Activated T-cell treated with anti-CD3 and anti-CD28 coated beads, Interleukin-2, amount 50 U/mL, for 4 hours (primary cell): ENCODE data around the gene AKT3. TPM values are rescaled to one million over a fixed set of nuclear protein-coding genes. Genes with fewer than 3 reads are reported as not detected.
"Not testable (repeated sequence)": the region's sequence is repeated elsewhere in the genome, so short reads cannot be mapped to it uniquely, and the experiment has no call there.

Source experiments
- ATAC-seq, 2 donors: fragments of 200-7000 bp; cut with Tn5 transposase; one replicate each; pipeline ENCODE4 v1.10.0; 2021
- DNase-seq: peaks from one replicate; pipeline ENCODE4 v3.0.0-alpha.2; 2020
- H3K27me3 Mint-ChIP-seq: one replicate; pipeline ENCODE4 v1.8.0; 2021; ENCODE audit warnings: low read depth, mixed read lengths
- H3K36me3 Mint-ChIP-seq: one replicate; pipeline ENCODE4 v1.8.0; 2022; ENCODE audit warnings: mixed read lengths; ENCODE audit not compliant: insufficient read depth
- H3K4me1 Mint-ChIP-seq: one replicate; pipeline ENCODE4 v1.8.0; 2021; ENCODE audit warnings: low read depth, mixed read lengths
- H3K4me3 Mint-ChIP-seq: one replicate; pipeline ENCODE4 v1.8.0; 2021; ENCODE audit warnings: mild to moderate bottlenecking, moderate library complexity, mixed read lengths
- H3K9me3 Mint-ChIP-seq: one replicate; pipeline ENCODE4 v1.8.0; 2021; ENCODE audit warnings: mixed read lengths
- total RNA-seq, 3 donors: library from RNA; stranded (reverse); gene quantifications; one replicate each; pipeline ENCODE4 v1.2.1, GENCODE V29; 2021

The AKT3 gene
- total RNA-seq, 3 donors from 2014 or later: 17.9 to 19.1 (median 18.3) TPM

GRCh38 chr1:243710467-243710866 lies 139.6 kb downstream of the AKT3 start:
- ATAC-seq (peak in 1 of 2 donors; percentile 7), DNase-seq (no peak)
- Mint-ChIP-seq H3K4me3 (no peak overlapping the region), H3K4me1 (peaks cover 35% of the 10 kb centered on the region), H3K9me3 (no peaks in the 10 kb centered on the region), H3K27me3 (no peaks in the 10 kb centered on the region), H3K36me3 (no peaks in the 10 kb centered on the region)

DNA sequence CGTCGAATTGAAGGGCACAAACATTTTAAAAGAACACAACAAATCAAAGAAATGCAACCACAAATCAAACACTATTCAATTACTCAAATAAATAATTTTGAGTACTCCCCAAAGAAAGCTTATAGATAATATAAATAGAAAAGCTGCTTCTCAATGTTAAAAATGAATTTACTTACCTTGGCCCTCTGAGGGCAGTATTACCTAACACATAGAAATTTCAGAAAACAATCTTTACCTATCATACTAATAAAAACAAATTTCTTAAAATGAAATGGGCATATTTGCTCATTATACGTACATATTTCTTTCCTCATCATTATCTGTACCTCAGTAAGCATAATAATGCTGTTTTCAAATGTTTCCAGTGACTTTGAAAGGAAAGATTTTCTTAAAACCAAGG lies 141.8 kb downstream of the AKT3 start:
- Mint-ChIP-seq H3K4me3 (no peak overlapping the region), H3K36me3 (no peaks in the 10 kb centered on the region), H3K27me3 (no peaks in the 10 kb centered on the region), H3K9me3 (no peaks in the 10 kb centered on the region), H3K4me1 (peaks cover 25% of the 10 kb centered on the region)
- ATAC-seq: no peak
- DNase-seq: no peak

- H3K36me3 Mint-ChIP-seq: no peaks in the 10 kb centered on the region
- peaks cover 11% of the 10 kb centered on the region for H3K4me1 Mint-ChIP-seq
- H3K27me3 Mint-ChIP-seq: no peaks in the 10 kb centered on the region
- no peak for ATAC-seq
- no peak overlapping the region for H3K4me3 Mint-ChIP-seq
- H3K9me3 Mint-ChIP-seq: no peaks in the 10 kb centered on the region
- no peak for DNase-seq
Observed at GRCh38 chr1:243706563-243706962, 143.5 kb downstream of the AKT3 start.

DNA sequence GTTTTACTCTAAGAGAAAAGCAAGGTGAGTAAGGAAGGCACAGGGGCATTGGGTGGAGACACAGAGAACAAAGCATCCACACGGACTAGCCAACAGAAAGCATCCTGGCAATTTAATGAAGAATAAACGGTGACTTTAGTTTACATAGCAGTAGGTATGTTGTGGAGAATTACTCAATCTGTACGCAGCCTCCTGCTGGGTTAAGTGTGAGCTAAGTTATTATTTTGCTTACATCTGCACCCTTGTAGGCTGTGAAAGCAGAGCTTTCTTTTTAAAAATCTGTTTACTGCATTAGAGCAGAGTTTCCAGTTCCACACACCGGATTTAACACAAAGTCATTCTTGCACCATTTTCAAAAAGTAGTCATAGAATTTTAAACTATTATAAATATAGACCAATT lies 144.5 kb downstream of the AKT3 start:
- ATAC-seq (no peak), DNase-seq (no peak)
- H3K4me3 Mint-ChIP-seq: no peak overlapping the region
- H3K36me3 Mint-ChIP-seq: no peaks in the 10 kb centered on the region
- peaks cover 4% of the 10 kb centered on the region for H3K4me1 Mint-ChIP-seq
- no peaks in the 10 kb centered on the region for H3K9me3 Mint-ChIP-seq
- no peaks in the 10 kb centered on the region for H3K27me3 Mint-ChIP-seq

GRCh38 chr1:243701872-243702271 lies 148.2 kb downstream of the AKT3 start:
- no peak overlapping the region for H3K4me3 Mint-ChIP-seq
- H3K27me3 Mint-ChIP-seq: no peaks in the 10 kb centered on the region
- H3K9me3 Mint-ChIP-seq: no peaks in the 10 kb centered on the region
- peaks cover 4% of the 10 kb centered on the region for H3K36me3 Mint-ChIP-seq
- DNase-seq: no peak
- peaks cover 4% of the 10 kb centered on the region for H3K4me1 Mint-ChIP-seq
- no peak for ATAC-seq

GRCh38 chr1:243693800-243694199 lies 156.2 kb downstream of the AKT3 start:
- H3K4me1 Mint-ChIP-seq: peaks cover 3% of the 10 kb centered on the region
- H3K36me3 Mint-ChIP-seq: peaks cover 25% of the 10 kb centered on the region
- no peaks in the 10 kb centered on the region for H3K9me3 Mint-ChIP-seq
- ATAC-seq: no peak
- H3K27me3 Mint-ChIP-seq: no peaks in the 10 kb centered on the region
- DNase-seq: no peak
- H3K4me3 Mint-ChIP-seq: no peak overlapping the region

DNA sequence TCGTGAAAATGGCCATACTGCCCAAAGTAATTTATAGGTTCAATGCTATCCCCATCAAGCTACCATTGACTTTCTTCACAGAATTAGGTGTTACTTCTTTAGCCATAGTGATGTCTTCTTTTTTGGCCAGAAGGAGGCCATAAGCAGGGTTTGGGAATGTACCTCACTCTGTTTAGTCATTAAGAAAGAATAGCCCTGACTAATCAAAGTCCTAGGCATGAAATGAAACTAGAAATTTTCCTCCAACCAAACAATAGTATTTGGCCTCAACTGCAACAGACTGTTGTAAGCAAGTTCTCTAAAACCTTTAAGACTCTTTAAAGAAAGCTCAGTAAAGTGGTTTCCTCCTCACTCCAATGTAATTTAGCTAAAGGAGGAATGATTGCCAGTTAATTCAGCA lies 163.9 kb downstream of the AKT3 start:
- no peaks in the 10 kb centered on the region for H3K9me3 Mint-ChIP-seq
- no peak for ATAC-seq
- H3K4me1 Mint-ChIP-seq: no peaks in the 10 kb centered on the region
- no peak for DNase-seq
- no peak overlapping the region for H3K4me3 Mint-ChIP-seq
- H3K27me3 Mint-ChIP-seq: no peaks in the 10 kb centered on the region
- H3K36me3 Mint-ChIP-seq: peaks cover 36% of the 10 kb centered on the region

- peaks cover 35% of the 10 kb centered on the region for H3K36me3 Mint-ChIP-seq
- no peak overlapping the region for H3K4me3 Mint-ChIP-seq
- H3K9me3 Mint-ChIP-seq: no peaks in the 10 kb centered on the region
- H3K4me1 Mint-ChIP-seq: peaks cover 6% of the 10 kb centered on the region
- no peaks in the 10 kb centered on the region for H3K27me3 Mint-ChIP-seq
- DNase-seq: no peak
- no peak for ATAC-seq
Observed at GRCh38 chr1:243680860-243681259, 169.2 kb downstream of the AKT3 start.

GRCh38 chr1:243672539-243673074 lies 177.4 kb downstream of the AKT3 start:
- no peak overlapping the region for H3K4me3 Mint-ChIP-seq
- no peaks in the 10 kb centered on the region for H3K9me3 Mint-ChIP-seq
- no peaks in the 10 kb centered on the region for H3K27me3 Mint-ChIP-seq
- H3K36me3 Mint-ChIP-seq: peaks cover 38% of the 10 kb centered on the region
- ATAC-seq: no peak
- peaks cover 19% of the 10 kb centered on the region for H3K4me1 Mint-ChIP-seq
- no peak for DNase-seq

GRCh38 chr1:243667591-243667990 lies 182.5 kb downstream of the AKT3 start:
- Mint-ChIP-seq H3K36me3 (peaks cover 33% of the 10 kb centered on the region), H3K27me3 (no peaks in the 10 kb centered on the region), H3K4me3 (no peak overlapping the region), H3K9me3 (peaks cover 4% of the 10 kb centered on the region), H3K4me1 (peaks cover 3% of the 10 kb centered on the region)
- ATAC-seq: no peak
- no peak for DNase-seq

DNA sequence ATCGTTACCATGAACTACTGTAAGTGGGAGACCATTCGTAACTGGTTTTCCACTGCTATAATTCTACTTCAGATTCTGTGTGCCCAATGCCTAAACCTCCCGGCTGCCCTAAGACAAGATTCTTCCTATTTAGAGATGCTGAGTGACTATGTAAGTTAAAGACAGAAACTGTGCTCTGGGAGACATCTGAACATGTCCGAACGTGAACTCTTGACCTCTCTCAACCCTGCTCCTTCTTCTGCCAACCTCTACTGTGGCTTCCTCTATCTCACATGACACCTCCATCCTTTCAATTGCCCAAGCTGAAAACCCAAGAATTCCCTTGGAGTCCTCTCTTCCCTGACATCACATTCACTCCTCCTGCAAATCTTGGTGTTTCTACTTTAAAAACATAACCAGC lies 182.9 kb downstream of the AKT3 start:
- no peak for ATAC-seq
- DNase-seq: no peak
- no peaks in the 10 kb centered on the region for H3K27me3 Mint-ChIP-seq
- H3K4me3 Mint-ChIP-seq: no peak overlapping the region
- peaks cover 33% of the 10 kb centered on the region for H3K36me3 Mint-ChIP-seq
- peaks cover 3% of the 10 kb centered on the region for H3K4me1 Mint-ChIP-seq
- peaks cover 4% of the 10 kb centered on the region for H3K9me3 Mint-ChIP-seq

DNA sequence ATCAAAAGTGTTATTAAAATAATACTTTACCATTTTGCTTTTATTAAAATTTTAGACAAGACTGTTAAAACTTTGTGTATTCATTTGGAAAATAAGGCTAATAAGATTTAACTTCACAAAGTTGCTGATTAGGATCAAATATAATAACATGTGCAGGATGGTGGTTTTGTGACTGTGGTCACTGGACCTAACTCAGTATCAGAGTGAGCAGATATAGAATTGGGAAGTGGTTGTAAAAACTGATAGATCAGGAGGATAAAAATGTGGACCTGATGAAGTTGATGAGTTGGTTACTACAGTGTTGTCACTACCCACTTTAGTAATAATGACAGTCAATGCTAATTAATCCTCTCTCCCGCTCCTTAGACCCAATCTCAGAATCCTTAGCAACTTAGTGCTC lies 186.4 kb downstream of the AKT3 start:
- no peak for ATAC-seq
- Mint-ChIP-seq H3K9me3 (peaks cover 7% of the 10 kb centered on the region), H3K4me1 (peaks cover 3% of the 10 kb centered on the region), H3K27me3 (no peaks in the 10 kb centered on the region), H3K36me3 (peaks cover 44% of the 10 kb centered on the region), H3K4me3 (no peak overlapping the region)
- DNase-seq: no peak

DNA sequence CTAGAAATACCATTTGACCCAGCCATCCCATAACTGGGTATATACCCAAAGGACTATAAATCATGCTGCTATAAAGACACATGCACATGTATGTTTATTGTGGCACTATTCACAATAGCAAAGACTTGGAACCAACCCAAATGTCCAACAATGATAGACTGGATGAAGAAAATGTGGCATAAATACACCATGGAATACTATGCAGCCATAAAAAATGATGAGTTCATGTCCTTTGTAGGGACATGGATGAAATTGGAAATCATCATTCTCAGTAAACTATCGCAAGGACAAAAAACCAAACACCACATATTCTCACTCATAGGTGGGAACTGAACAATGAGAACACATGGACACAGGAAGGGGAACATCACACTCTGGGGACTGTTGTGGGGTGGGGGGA lies 187.9 kb downstream of the AKT3 start:
- not testable (repeated sequence) for H3K4me3 Mint-ChIP-seq, H3K4me1 Mint-ChIP-seq, DNase-seq, H3K27me3 Mint-ChIP-seq, ATAC-seq, H3K9me3 Mint-ChIP-seq
- H3K36me3 Mint-ChIP-seq: peaks cover 46% of the 10 kb centered on the region

DNA sequence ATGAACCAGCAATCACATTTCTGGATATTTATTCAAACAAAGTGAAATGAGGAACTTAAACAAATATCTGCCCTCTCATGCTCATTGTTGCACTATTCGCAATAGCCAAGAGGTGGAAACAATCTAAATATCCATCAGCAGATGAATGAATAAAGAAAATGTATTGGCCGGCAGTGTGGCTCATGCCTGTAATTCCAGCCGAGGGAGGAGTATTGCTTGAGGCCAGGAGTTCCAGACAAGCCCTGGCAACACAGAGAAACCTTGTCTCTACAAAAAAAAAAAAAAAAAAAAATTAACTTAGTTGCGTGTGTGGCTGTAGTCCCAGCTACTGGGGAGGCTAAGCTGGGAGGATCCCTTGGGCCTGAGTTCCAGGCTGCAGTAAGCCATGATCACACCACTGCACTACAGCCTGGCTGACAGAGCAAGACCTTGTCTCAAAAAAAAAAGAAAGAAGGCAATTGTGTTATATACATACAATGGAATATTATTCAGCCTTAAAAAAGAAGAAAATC lies 191.4 kb downstream of the AKT3 start:
- peaks cover 2% of the 10 kb centered on the region for H3K4me1 Mint-ChIP-seq
- no peaks in the 10 kb centered on the region for H3K27me3 Mint-ChIP-seq
- peaks cover 3% of the 10 kb centered on the region for H3K9me3 Mint-ChIP-seq
- ATAC-seq: no peak
- H3K4me3 Mint-ChIP-seq: no peak overlapping the region
- peaks cover 45% of the 10 kb centered on the region for H3K36me3 Mint-ChIP-seq
- DNase-seq: no peak

- ATAC-seq (no peak), DNase-seq (no peak)
- Mint-ChIP-seq H3K9me3 (peaks cover 3% of the 10 kb centered on the region), H3K27me3 (no peaks in the 10 kb centered on the region), H3K4me3 (no peak overlapping the region), H3K36me3 (peaks cover 43% of the 10 kb centered on the region), H3K4me1 (peaks cover 2% of the 10 kb centered on the region)
Observed at GRCh38 chr1:243657793-243658192, 192.2 kb downstream of the AKT3 start.

- not testable (repeated sequence) for H3K4me3 Mint-ChIP-seq, H3K4me1 Mint-ChIP-seq, ATAC-seq, DNase-seq, H3K9me3 Mint-ChIP-seq, H3K27me3 Mint-ChIP-seq
- peaks cover 40% of the 10 kb centered on the region for H3K36me3 Mint-ChIP-seq
Observed at GRCh38 chr1:243649530-243649929, 200.5 kb downstream of the AKT3 start.
